SH-SY5Y (cell line): ENCODE measurements around the gene THBD.

ENCODE experiments used
- GATA2 ChIP-seq: IDR thresholded peaks from 2 replicates; pipeline ENCODE4 v1.6.1; 2011; ENCODE audit warnings: mild to moderate bottlenecking, low read depth, low read length
- GATA3 ChIP-seq: IDR thresholded peaks from 2 replicates; pipeline ENCODE4 v1.6.1; 2011; ENCODE audit warnings: low read depth, mild to moderate bottlenecking, low read length, moderate library complexity

DNA sequence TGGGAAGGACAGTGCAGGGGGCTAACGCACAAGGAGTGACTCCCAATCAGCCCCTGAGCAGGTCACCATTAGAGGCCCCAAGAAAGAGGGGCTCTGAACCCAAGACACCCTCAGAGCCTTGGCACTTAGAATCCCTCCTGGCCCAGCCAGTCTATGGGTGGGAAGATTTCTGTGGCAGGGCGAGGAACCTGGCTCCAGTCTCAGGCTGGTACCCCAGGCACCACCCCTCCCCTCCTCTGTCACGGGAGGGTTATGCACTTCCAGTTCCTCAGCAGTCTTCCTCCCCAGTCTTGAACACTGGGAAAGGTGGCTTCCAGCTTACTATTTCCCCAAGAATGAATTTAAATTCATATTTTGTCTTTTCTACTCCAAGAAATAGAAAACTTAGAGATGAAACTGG, 42.0 kb downstream of the THBD start:
- TF ChIP-seq GATA3 (no peak), GATA2 (no peak)
